ELR (cell line): ENCODE data around the gene FIBCD1.
"Not testable (repeated sequence)": the region's sequence is repeated elsewhere in the genome, so short reads cannot be mapped to it uniquely, and the experiment has no call there.

Source experiments
- DNase-seq: peaks from one replicate; pipeline ENCODE4 v3.0.0-alpha.2; 2015; ENCODE audit warnings: low read depth

The FIBCD1 gene

GRCh38 chr9:130921989-130922892, 16.8 kb downstream of the FIBCD1 start:
- DNase-seq: no peak

- no peak for DNase-seq
Measured at GRCh38 chr9:130921300-130921988, 17.6 kb downstream of the FIBCD1 start.

- DNase-seq: no peak
Measured at GRCh38 chr9:130920762-130921299, 18.2 kb downstream of the FIBCD1 start.

GRCh38 chr9:130920233-130920632, 18.8 kb downstream of the FIBCD1 start:
- DNase-seq: no peak

- no peak for DNase-seq
Measured at GRCh38 chr9:130919559-130920145, 19.4 kb downstream of the FIBCD1 start.

- DNase-seq: no peak
Measured at GRCh38 chr9:130918826-130919558, 20.1 kb downstream of the FIBCD1 start.

- no peak for DNase-seq
Measured at GRCh38 chr9:130918101-130918825, 20.8 kb downstream of the FIBCD1 start.

GRCh38 chr9:130917168-130917960, 21.7 kb downstream of the FIBCD1 start:
- DNase-seq: no peak

GRCh38 chr9:130915096-130915447, 24.0 kb downstream of the FIBCD1 start:
- no peak for DNase-seq

- no peak for DNase-seq
Measured at GRCh38 chr9:130914417-130915095, 24.5 kb downstream of the FIBCD1 start.

- DNase-seq: no peak
Measured at GRCh38 chr9:130913599-130914416, 25.2 kb downstream of the FIBCD1 start.

GRCh38 chr9:130912932-130913598, 26.0 kb downstream of the FIBCD1 start:
- DNase-seq: peak; percentile 92

GRCh38 chr9:130911254-130912049, 27.6 kb downstream of the FIBCD1 start:
- DNase-seq: no peak

- not testable (repeated sequence) for DNase-seq
Measured at GRCh38 chr9:130910670-130911069, 28.4 kb downstream of the FIBCD1 start.

GRCh38 chr9:130910041-130910440, 29.0 kb downstream of the FIBCD1 start:
- not testable (repeated sequence) for DNase-seq

- no peak for DNase-seq
Measured at GRCh38 chr9:130908878-130909355, 30.1 kb downstream of the FIBCD1 start.

- no peak for DNase-seq
Measured at GRCh38 chr9:130908146-130908877, 30.7 kb downstream of the FIBCD1 start.
